Loucy (cell line): ENCODE measurements around the gene DRGX.

Source experiments
- H2AFZ ChIP-seq: fragments of 200-600 bp; sonication (generic); 2 replicates; pipeline ENCODE4 v1.6.0; 2016; ENCODE audit warnings: antibody characterized with exemption, mild to moderate bottlenecking, low read length, moderate library complexity
- H3F3A ChIP-seq: fragments of 200-600 bp; 2 replicates; pipeline ENCODE4 v1.6.0; 2016; ENCODE audit warnings: antibody characterized with exemption, low read depth, mild to moderate bottlenecking
- H3K27me3 ChIP-seq: fragments of 200-600 bp; sonication (generic); 2 replicates; pipeline ENCODE4 v1.6.1; 2014; ENCODE audit warnings: low read length, mild to moderate bottlenecking; ENCODE audit not compliant: insufficient read depth, poor library complexity, severe bottlenecking
- H3K36me3 ChIP-seq: fragments of 200-600 bp; sonication (generic); 2 replicates; pipeline ENCODE4 v1.6.1; 2016; ENCODE audit warnings: low read length; ENCODE audit not compliant: insufficient read depth
- H3K4me1 ChIP-seq: fragments of 200-600 bp; sonication (generic); 2 replicates; pipeline ENCODE4 v1.5.1; 2014; ENCODE audit warnings: low read length, mild to moderate bottlenecking; ENCODE audit not compliant: insufficient read depth, poor library complexity, severe bottlenecking
- H3K4me2 ChIP-seq: fragments of 200-600 bp; sonication (generic); 2 replicates; pipeline ENCODE4 v1.6.0; 2014; ENCODE audit warnings: antibody characterized with exemption, low read length, low read depth, mild to moderate bottlenecking; ENCODE audit not compliant: poor library complexity, severe bottlenecking
- H3K4me3 ChIP-seq: fragments of 200-600 bp; sonication (generic); 2 replicates; pipeline ENCODE4 v1.5.1; 2014; ENCODE audit warnings: low read length, mild to moderate bottlenecking, mixed read lengths; ENCODE audit not compliant: poor library complexity, severe bottlenecking
- H3K79me2 ChIP-seq: fragments of 200-600 bp; sonication (generic); 2 replicates; pipeline ENCODE4 v1.6.1; 2014; ENCODE audit warnings: low read length; ENCODE audit not compliant: insufficient read depth
- H3K9ac ChIP-seq: fragments of 200-600 bp; sonication (generic); 2 replicates; pipeline ENCODE4 v1.6.0; 2014; ENCODE audit warnings: mild to moderate bottlenecking, low read depth, low read length, moderate library complexity; ENCODE audit not compliant: poor library complexity, severe bottlenecking
- H3K9me2 ChIP-seq: fragments of 200-600 bp; sonication (generic); replicated peaks from 2 replicates; pipeline ENCODE4 v1.6.1; 2016; ENCODE audit warnings: low read depth, low read length, mixed read lengths
- H3K9me3 ChIP-seq: fragments of 200-600 bp; sonication (generic); 2 replicates; pipeline ENCODE4 v1.6.1; 2014; ENCODE audit warnings: mild to moderate bottlenecking, antibody characterized with exemption, low read length, low read depth; ENCODE audit not compliant: insufficient read depth
- H4K20me1 ChIP-seq: fragments of 200-600 bp; sonication (generic); 2 replicates; pipeline ENCODE4 v1.6.0; 2014; ENCODE audit warnings: antibody characterized with exemption, low read length, mild to moderate bottlenecking; ENCODE audit not compliant: insufficient read depth, poor library complexity, severe bottlenecking
- EZH2phosphoT487 ChIP-seq: fragments of 200-600 bp; IDR thresholded peaks from 2 replicates; pipeline ENCODE4 v1.6.1; 2018; ENCODE audit warnings: antibody characterized with exemption, mild to moderate bottlenecking, moderate library complexity, borderline replicate concordance
- TF ChIP-seq, protein P1 (sequence below): fragments of 200-600 bp; sonication (generic); conservative IDR thresholded peaks from 2 replicates; pipeline ENCODE4 v1.5.1; 2014; ENCODE audit warnings: mild to moderate bottlenecking, antibody characterized with exemption, low read length

Gene DRGX

DNA sequence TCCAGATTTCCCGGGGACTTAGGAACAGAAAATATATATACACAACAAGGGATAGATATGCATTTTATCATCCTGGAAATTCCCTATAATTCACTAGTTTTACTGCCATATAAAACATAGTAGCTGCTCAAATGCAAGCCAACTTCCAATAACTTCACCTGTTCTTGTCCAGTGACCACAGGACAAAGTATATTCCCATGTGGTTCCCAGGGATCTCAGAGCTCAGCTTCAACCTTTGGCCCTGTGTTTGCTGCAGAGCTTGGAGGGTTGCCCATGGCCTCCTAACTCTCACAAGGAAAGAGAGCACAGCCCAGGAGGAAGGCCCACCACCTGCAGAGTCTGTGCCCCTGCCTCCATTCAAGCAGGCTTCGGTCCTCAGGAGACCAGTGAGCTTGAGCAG, 4.5 kb upstream of the DRGX start:
- Histone ChIP-seq H3K9ac (no peak overlapping the region), H3K9me3 (no peaks in the 10 kb centered on the region), H3F3A (no peaks in the 10 kb centered on the region), H2AFZ (no peak overlapping the region), H3K9me2 (no peaks in the 10 kb centered on the region), H3K4me3 (no peak overlapping the region), H3K4me1 (no peaks in the 10 kb centered on the region), H3K36me3 (no peaks in the 10 kb centered on the region), H3K79me2 (no peaks in the 10 kb centered on the region), H4K20me1 (no peaks in the 10 kb centered on the region), H3K27me3 (no peaks in the 10 kb centered on the region), H3K4me2 (no peak overlapping the region)
- no peak for TF ChIP-seq EZH2phosphoT487
- TF ChIP-seq, protein P1, sequence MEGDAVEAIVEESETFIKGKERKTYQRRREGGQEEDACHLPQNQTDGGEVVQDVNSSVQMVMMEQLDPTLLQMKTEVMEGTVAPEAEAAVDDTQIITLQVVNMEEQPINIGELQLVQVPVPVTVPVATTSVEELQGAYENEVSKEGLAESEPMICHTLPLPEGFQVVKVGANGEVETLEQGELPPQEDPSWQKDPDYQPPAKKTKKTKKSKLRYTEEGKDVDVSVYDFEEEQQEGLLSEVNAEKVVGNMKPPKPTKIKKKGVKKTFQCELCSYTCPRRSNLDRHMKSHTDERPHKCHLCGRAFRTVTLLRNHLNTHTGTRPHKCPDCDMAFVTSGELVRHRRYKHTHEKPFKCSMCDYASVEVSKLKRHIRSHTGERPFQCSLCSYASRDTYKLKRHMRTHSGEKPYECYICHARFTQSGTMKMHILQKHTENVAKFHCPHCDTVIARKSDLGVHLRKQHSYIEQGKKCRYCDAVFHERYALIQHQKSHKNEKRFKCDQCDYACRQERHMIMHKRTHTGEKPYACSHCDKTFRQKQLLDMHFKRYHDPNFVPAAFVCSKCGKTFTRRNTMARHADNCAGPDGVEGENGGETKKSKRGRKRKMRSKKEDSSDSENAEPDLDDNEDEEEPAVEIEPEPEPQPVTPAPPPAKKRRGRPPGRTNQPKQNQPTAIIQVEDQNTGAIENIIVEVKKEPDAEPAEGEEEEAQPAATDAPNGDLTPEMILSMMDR: no peak

DNA sequence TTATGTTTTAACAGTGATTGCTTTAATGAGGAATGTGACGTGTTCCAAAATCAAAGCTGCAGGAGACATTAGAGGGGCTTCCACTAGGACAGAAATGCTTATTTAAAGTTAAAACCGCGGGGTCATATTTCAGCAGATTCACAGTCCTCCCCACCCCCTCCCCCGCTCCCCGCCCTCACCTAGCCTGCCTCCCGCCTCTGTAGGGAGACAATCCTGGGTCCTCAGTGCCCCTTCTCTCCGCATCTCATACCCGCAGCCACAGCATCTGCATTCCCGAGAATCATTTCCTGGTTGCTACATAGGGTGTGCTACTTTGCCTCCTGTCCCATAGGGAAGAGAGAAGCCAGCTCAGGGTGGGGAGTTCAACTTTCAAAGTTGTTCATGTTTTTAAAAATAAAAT, 3.1 kb upstream of the DRGX start:
- Histone ChIP-seq H3K36me3 (no peaks in the 10 kb centered on the region), H3F3A (no peaks in the 10 kb centered on the region), H3K9me2 (no peaks in the 10 kb centered on the region), H3K9me3 (no peaks in the 10 kb centered on the region), H3K4me3 (no peak overlapping the region), H3K4me2 (no peak overlapping the region), H4K20me1 (no peaks in the 10 kb centered on the region), H3K9ac (no peak overlapping the region), H2AFZ (no peak overlapping the region), H3K79me2 (no peaks in the 10 kb centered on the region), H3K27me3 (no peaks in the 10 kb centered on the region), H3K4me1 (no peaks in the 10 kb centered on the region)
- TF ChIP-seq, protein P1: no peak
- no peak for TF ChIP-seq EZH2phosphoT487

- Histone ChIP-seq H2AFZ (no peak overlapping the region), H3K79me2 (no peaks in the 10 kb centered on the region), H3K4me2 (no peak overlapping the region), H3K4me1 (no peaks in the 10 kb centered on the region), H3F3A (no peaks in the 10 kb centered on the region), H4K20me1 (no peaks in the 10 kb centered on the region), H3K36me3 (no peaks in the 10 kb centered on the region), H3K4me3 (no peak overlapping the region), H3K9me2 (no peaks in the 10 kb centered on the region), H3K9ac (no peak overlapping the region), H3K9me3 (no peaks in the 10 kb centered on the region), H3K27me3 (no peaks in the 10 kb centered on the region)
- TF ChIP-seq, protein P1: no peak
- no peak for TF ChIP-seq EZH2phosphoT487
These were observed 2.3 kb upstream of the DRGX start for GRCh38 chr10:49398000-49398861.
